GM18507 (cell line): Measurements from ENCODE around the gene CSPG4.
"Not testable (repeated sequence)": the region's sequence is repeated elsewhere in the genome, so short reads cannot be mapped to it uniquely, and the experiment has no call there.

Experiments
- DNase-seq: peaks from one replicate; pipeline ENCODE4 v3.0.0; 2011; ENCODE audit warnings: low read depth; ENCODE audit not compliant: insufficient read length; ENCODE audit errors: extremely low spot score
- FAIRE-seq: peaks from 2 replicates; lab custom pipeline; 2011; peaks lifted over from hg19 to GRCh38; lab: Jason Lieb, UNC

The CSPG4 gene

DNA sequence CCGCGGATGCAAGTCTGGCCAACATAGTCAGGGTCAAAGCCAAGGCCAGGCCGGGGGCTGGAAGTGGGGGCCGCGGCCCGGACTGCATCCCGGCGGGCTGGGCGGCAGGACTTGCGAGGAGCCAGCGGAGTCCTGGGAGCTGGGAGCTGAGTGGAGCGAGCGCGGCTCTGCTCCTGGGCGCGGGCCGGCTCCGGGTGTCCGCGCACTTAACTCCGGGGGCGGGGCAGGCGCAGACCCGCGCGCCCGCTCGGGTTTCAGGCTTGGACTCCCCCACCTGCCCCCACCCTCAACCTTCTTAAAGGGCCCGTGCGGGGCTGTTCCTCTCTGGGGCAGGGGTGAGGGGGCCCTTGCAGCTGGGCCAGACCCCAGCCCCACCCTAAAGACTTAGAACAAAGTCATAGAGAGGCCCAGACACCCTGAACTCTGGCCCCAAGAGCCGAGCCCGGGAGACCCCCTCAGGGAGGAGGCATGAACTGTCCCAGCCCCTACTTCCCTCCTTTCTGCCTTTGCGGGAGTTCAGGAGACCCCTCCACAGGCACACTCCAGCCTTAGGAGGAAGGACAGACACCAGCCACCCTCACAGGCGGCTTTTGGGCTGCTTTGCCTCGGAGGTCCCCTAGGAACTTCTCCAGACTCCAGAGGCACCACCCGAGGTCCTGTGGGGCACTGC, at the start of gene CSPG4:
Gene CSPG4 (minus strand): TSS at position 181 of the 670 bp plus-strand sequence. CDS start 93 bp downstream, at position 88.
- no peak for FAIRE-seq
- DNase-seq: no peak

DNA sequence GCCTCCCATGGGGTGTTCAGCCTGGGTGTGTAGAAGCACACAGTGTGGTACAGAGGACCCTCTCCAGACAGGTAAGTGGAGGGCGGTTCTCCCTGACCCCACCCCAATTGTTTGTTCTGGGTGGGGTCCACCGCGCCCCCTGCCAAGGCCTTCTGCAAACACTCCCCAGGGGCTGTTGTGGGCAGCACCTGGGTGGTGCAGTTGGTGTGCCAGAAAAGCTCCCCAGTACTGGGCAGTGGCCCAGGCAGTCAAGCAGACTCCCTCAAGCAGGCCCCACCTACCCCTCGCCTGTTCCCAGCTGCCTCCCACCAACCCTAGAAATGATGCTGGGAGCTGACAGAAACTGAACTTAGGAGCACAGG, 49.7 kb upstream of the CSPG4 start:
- DNase-seq, FAIRE-seq: not testable (repeated sequence)

GRCh38 chr15:75761446-75762356, 49.1 kb upstream of the CSPG4 start:
- FAIRE-seq: no peak
- no peak for DNase-seq

DNA sequence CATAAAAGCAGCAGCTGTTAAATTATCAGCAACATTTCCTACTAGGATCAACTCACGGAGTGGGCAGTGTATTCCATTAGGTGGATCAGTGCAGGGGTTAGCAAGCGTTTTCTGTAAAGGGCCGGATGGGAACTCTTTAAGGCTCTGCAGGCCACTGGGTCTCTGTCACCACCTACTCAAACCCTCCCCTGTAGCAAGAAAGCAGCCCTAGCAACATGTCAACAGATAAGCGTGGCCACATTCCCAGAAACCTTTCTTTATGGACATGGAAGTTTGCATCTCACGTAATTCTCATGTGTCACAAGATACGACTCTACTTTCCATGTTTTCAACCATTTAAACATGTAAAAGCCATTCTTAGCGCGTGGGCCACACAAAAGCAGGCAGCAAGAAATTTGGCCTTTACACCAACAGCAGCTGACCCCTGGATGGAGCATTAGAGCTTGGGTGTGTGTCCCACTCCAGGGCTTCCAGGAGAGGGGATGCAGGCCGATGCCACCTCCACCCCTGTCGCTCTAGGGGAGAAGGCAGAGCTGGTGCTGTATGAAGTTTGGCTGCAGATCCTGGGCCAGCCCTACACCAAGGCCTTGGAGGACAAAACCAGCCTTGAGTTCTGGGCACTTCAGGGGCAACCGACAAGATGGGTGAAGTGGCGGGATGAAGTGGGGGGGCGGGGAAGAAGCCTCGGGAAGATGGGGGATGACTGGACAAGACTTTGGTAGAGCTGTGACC, 48.2 kb upstream of the CSPG4 start:
- no peak for FAIRE-seq
- DNase-seq: no peak

GRCh38 chr15:75760131-75760520, 47.5 kb upstream of the CSPG4 start:
- FAIRE-seq, DNase-seq: not testable (repeated sequence)

DNA sequence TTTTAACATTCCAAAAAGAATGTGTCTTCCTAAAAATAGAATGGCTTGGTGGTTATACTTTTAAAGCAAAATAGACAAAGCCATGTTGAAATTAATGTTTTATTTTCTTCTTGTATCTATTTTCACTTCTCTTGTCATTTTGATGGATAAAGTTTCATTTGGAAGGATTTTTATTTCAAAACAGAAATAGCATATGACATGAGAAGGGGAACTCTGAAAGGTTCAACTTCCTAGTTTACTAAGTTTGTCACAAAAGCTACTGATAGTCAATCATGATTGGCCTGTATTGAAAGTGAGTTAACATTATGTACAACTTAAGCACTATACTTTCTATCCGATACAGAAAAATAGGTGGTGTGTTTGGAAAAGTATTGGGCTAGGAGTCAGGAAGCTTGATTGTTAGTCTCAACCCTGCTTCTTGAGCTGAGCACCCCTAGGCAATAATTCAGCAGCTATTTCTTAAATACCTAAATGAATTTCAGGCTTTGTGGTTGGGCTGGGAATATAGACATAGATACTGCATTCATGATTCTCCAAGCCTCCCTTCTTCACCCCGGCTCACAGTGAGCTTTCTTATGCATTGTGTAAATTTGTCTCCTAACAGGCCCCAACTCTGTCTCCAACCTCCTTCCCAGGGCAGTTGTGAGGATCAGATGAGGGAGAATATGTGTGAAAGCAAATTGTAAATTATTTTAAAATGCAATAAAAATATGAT, 46.9 kb upstream of the CSPG4 start:
- DNase-seq (no peak), FAIRE-seq (no peak)

DNA sequence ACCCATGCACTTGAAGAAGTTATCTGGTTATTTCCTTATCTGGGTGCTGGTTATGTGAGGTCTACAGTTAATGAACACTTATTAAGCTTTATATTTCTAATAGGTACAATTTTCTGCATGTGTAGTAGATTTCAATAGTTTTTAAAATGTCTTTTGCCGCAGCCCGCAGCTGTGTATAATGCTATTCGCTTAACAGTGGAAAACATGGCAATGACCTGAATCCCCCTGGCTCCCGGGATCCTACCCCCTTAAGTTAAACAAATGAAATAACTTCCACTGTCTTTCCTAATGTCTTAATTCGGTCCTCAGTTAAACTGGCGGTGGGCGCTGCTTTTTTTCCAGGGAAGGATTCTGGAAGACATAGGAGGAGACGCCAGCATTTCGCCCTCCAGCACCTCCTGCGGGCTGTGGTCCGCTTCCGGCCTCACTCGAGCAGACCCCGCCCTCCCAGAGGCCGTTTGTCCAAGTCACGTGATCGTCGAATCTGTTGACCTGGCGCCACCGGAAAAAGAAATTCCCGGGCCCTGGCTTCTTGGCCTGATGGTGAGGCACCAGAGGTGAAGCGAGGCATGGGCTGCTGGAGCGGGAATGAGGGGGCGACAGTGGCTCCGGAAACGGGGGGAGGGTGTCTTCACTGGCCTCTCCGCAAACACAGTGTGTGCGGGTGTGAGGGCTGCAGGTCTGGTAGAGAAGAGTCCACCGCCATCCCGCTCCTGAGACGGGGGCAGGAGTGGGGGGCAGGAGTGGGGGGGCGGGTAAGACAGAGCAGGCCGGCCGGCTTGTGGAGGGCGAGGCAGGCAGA, 45.6 kb upstream of the CSPG4 start:
- peak; percentile 87 for FAIRE-seq
- peak; percentile 84 for DNase-seq

GRCh38 chr15:75754871-75755270, 42.2 kb upstream of the CSPG4 start:
- FAIRE-seq, DNase-seq: not testable (repeated sequence)

- DNase-seq: no peak
- no peak for FAIRE-seq
Observed at GRCh38 chr15:75753145-75753544, 40.5 kb upstream of the CSPG4 start.

GRCh38 chr15:75751891-75752290, 39.2 kb upstream of the CSPG4 start:
- FAIRE-seq (no peak), DNase-seq (no peak)

GRCh38 chr15:75751116-75751875, 38.6 kb upstream of the CSPG4 start:
- FAIRE-seq (no peak), DNase-seq (no peak)

- DNase-seq (no peak), FAIRE-seq (no peak)
Observed at GRCh38 chr15:75750261-75751050, 37.8 kb upstream of the CSPG4 start.

- FAIRE-seq (no peak), DNase-seq (no peak)
Observed at GRCh38 chr15:75749820-75750219, 37.2 kb upstream of the CSPG4 start.

DNA sequence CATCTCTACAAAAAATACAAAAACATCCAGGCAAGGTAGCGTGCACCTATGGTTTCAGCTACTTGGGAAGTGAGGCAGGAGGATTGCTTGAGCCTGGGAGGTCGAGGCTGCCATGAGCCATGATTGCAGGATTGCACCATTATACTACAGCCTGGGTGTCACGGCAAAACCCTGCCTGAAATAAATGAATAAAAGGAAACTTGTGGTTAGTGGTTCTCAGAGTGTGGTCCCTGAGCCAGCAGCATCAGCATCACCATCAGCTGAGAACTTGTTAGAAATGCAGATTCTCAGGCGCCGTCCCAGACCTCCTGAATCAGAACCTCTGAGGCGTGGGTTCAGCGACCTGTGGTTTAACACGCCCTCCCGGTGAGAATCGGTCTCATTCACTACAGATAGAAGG, 36.2 kb upstream of the CSPG4 start:
- peak; percentile 75 for FAIRE-seq
- DNase-seq: not testable (repeated sequence)

GRCh38 chr15:75747121-75747520, 34.5 kb upstream of the CSPG4 start:
- DNase-seq, FAIRE-seq: not testable (repeated sequence)

DNA sequence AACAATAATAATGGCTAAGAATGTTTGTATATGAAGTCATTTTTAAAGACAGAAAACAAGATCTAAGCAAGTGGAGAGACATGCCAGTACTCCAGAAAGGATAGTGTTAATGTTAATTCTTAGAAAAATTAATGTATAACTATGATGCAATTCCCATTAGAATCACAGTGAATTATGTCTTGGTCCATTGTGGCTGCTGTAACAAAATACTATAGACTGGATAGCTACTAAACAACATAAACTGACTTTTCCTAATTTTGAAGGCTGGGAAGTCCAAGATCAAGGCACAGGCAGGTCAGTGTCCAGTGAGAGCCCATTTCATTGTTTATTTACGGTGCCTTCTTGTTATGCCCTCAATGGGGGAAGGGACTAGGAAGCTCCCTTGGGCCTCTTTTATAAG, 32.7 kb upstream of the CSPG4 start:
- DNase-seq (no peak), FAIRE-seq (no peak)

DNA sequence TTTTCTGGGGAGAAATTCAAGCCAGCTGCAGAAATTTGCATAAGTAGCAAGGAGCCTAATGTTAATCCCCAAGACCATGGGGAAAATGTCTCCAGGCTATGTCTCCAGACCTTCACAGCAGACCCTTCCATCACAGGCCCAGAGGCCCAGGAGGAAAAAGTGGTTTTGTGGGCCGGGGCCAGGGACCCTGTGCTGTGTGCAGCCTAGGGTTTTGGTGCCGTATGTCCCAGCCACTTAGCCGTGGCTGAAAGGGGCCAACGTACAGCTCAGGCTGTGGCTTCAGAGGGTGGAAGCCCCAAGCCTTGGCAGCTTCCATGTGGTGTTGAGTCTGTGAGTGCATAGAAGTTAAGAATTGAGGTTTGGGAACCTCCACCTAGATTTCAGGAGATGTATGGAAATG, 29.7 kb upstream of the CSPG4 start:
- DNase-seq, FAIRE-seq: not testable (repeated sequence)
